Thoracic aorta endothelial cell (primary cell): ENCODE data around the gene TMA7B. TPM values are rescaled to one million over a fixed set of nuclear protein-coding genes. Genes with fewer than 3 reads are reported as not detected.

Experiments used
- total RNA-seq: library from RNA; depleted of rRNA; stranded (reverse); fragments of >200 nt; gene quantifications from 2 replicates; pipeline ENCODE4 v1.2.3, GENCODE V29; 2012

Gene TMA7B
- total RNA-seq = not detected in 2 replicates

GRCh38 chr22:39959640-39960447, at the start of gene TMA7B:
TMA7B (plus strand) TSS chr22:39960397; CDS start chr22:39964375, 3,978 bp downstream.

DNA sequence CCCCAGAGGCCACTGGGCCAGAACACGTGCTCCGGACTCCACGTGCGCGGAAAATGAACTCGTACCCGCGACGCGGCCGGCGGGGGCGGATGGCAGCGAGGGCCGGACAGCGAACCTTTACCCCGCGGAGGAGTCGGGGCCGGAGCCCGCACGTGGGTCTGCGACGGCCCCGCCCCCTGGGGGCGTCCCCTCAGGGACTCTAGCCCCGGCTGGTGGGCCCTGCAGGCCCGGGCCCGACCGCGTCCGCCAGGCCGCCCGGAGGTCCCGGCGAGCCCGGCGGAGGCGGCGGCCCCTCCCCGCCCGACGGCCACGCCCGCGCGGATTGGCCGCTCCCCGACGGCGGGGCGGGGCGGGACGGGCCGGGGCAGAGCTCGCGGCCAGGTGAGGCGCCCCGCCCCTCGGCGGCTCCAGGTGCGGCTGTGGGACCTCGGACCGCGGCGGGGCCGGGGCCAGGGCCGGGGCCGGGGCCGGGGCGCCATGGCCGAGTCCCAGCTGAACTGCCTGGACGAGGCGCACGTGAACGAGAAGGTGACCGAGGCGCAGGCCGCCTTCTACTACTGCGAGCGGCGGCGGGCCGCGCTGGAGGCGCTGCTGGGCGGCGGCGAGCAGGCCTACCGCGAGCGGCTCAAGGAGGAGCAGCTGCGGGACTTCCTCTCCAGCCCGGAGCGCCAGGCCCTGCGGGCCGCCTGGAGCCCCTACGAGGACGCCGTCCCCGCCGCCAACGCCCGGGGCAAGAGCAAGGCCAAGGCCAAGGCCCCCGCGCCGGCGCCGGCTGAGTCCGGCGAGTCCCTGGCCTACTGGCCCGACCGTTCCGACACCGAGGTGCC, 34.6 kb downstream of the TMA7B start, which contains the start of gene FAM83F:
TSS of gene FAM83F (plus strand) at position 389 of the 827 bp plus-strand sequence. CDS start at position 478, 89 bp downstream.

Other genes starting within 250 kb of the TMA7B start
- gene ENTHD1, start 66.6 kb upstream of the TMA7B start, total RNA-seq = not detected in 2 replicates
- not detected in 2 replicates for gene GRAP2, start 59.3 kb upstream of the TMA7B start, total RNA-seq
- gene FAM83F, start 34.6 kb downstream of the TMA7B start, total RNA-seq = not detected in 2 replicates
- 28.9 and 37.9 TPM in 2 replicates for gene TNRC6B, start 217.5 kb downstream of the TMA7B start, total RNA-seq